Measurements from ENCODE around the gene ZYX. TPM values are rescaled to one million over a fixed set of nuclear protein-coding genes. Genes with fewer than 3 reads are reported as not detected.
"Not testable (repeated sequence)": the region's sequence is repeated elsewhere in the genome, so short reads cannot be mapped to it uniquely, and the experiment has no call there.

Gene ZYX
- total RNA-seq, 3 donors from 2014 or later: 49.0 to 203 (median 109) TPM

DNA sequence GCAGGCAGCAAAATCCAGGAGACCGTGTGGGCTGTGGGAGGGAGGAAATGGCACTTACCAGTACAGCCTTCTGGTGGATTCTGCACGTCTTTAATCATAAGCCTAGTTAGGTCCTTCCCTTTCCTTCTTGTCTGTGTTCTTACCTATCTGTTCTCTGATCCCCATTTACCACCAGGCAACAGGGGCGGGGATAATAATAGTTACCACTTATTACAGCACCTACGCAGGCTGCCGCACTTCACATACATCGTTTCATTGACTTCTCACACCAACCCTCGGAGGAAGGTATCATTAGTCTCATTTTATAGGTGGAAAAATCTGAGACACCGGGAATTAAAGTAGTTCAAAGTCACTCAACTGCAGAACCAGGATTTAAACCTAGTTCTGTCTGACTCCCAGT lies 32.0 kb downstream of the ZYX start:
- Histone ChIP-seq H3K9me3 (no peaks in the 10 kb centered on the region), H3K36me3 (ENCODE audit: low read depth) (no peaks in the 10 kb centered on the region), H3K4me1 (ENCODE audit: low read depth) (peaks cover 10% of the 10 kb centered on the region), H3K4me3 (no peak overlapping the region)
- intact Hi-C loops (cut with DNase I, micrococcal nuclease): no loop called here
- DNase-seq: no peak
- no peak for ATAC-seq
- TF ChIP-seq, protein P1, sequence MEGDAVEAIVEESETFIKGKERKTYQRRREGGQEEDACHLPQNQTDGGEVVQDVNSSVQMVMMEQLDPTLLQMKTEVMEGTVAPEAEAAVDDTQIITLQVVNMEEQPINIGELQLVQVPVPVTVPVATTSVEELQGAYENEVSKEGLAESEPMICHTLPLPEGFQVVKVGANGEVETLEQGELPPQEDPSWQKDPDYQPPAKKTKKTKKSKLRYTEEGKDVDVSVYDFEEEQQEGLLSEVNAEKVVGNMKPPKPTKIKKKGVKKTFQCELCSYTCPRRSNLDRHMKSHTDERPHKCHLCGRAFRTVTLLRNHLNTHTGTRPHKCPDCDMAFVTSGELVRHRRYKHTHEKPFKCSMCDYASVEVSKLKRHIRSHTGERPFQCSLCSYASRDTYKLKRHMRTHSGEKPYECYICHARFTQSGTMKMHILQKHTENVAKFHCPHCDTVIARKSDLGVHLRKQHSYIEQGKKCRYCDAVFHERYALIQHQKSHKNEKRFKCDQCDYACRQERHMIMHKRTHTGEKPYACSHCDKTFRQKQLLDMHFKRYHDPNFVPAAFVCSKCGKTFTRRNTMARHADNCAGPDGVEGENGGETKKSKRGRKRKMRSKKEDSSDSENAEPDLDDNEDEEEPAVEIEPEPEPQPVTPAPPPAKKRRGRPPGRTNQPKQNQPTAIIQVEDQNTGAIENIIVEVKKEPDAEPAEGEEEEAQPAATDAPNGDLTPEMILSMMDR (IDR thresholded peaks at IDR 0.05): no peak

DNA sequence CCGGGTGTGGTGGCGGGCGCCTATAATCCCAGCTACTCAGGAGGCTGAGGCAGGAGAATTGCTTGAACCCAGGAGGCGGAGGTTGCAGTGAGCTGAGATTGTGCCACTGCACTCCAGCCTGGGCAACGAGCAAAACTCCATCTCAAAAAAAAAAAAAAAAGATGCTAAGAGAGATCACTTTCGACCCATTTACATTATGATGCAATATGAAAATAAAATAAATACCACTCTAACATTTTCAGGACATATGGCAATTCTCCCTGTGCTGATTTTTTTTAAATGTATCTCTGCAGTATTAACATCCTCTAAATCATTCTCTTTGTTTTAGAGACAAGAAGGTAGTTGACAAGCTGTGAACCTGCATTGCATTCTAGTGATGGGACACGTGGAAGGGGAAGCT lies 34.1 kb downstream of the ZYX start:
- intact Hi-C loops (cut with DNase I, micrococcal nuclease): loop anchor here in 1 of 2 donors (5.0 kb wide), 1 partner anchor 173 kb away; no protein-coding TSS in a partner anchor
- not testable (repeated sequence) for ATAC-seq; DNase-seq; H3K4me1 ChIP-seq (ENCODE audit: low read depth); H3K9me3 ChIP-seq; H3K4me3 ChIP-seq; H3K36me3 ChIP-seq (ENCODE audit: low read depth)

DNA sequence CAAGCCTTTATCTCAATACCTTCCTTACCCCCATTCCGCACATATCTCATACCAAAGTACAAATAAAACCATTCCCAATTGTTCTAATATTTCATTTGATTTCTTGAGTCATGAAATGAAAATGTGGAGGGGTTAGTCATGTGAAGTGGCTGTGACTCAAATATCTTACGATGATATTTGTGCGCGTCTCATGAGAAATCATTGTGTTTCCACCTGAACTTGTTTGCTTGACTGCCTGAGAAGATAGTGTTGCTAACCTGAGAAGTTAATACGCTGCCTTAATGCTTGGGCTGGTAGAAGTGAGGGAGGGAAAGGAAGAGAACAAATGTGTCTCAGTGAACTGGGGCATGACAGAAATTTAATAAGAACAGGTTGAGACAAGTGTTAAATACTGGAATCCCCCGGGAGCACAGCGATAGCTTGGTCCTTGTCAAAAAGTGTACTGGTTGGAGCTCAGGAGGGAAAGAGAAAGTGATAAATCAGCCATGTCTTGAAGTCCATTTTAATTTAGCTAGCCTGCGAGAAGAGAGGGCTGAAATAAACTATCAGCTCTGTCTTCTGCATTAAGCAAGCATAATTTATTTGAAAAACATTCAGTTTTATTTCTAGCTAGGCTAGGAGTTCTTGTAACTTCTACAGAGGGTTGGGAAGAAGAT lies 34.7 kb downstream of the ZYX start:
- H3K4me3 ChIP-seq: no peak overlapping the region
- no peak for ATAC-seq
- H3K9me3 ChIP-seq: no peaks in the 10 kb centered on the region
- intact Hi-C loops (cut with DNase I, micrococcal nuclease): loop anchor here in 1 of 2 donors (5.0 kb wide), 1 partner anchor 174 kb away; no protein-coding TSS in a partner anchor
- DNase-seq: no peak
- no peaks in the 10 kb centered on the region for H3K36me3 ChIP-seq (ENCODE audit: low read depth)
- TF ChIP-seq, protein P1 (IDR thresholded peaks at IDR 0.05): no peak
- H3K4me1 ChIP-seq (ENCODE audit: low read depth): no peaks in the 10 kb centered on the region

DNA sequence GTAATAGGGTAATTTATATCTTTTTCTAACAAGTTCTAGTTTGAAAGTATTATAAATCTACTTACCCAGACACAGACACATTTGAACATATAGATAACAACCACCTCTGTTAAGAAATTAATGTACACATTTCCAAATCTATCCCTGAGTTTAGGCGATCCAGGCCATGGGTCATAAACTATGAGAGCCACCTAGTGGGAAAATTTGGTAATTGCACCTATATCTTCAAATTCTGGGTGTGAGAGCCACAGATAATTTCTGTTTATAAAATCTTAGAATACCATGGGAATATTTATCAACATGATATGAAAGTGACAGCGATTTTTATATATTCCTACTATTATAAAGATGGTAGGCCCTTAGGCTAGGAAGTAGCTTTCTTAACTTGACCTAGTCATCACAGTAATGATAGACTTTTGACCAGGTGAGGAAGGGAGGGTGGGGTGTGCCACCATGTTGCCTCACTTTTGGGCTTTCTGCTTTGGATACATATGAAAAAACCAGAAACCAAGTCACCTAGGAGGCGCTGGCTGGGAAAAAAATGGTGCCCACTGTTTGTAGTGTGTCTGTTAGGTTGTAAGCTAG lies 35.5 kb downstream of the ZYX start:
- Histone ChIP-seq H3K4me3 (no peak overlapping the region), H3K4me1 (ENCODE audit: low read depth) (no peaks in the 10 kb centered on the region), H3K36me3 (ENCODE audit: low read depth) (no peaks in the 10 kb centered on the region), H3K9me3 (no peaks in the 10 kb centered on the region)
- DNase-seq (peak in 1 of 3 donors; percentile 56), ATAC-seq (peak; percentile 67)
- TF ChIP-seq, protein P1 (IDR thresholded peaks at IDR 0.05): peak; percentile 49
- intact Hi-C loops (cut with DNase I, micrococcal nuclease): loop anchor here in 1 of 2 donors (5.0 kb wide), 1 partner anchor 174 kb away; no protein-coding TSS in a partner anchor

DNA sequence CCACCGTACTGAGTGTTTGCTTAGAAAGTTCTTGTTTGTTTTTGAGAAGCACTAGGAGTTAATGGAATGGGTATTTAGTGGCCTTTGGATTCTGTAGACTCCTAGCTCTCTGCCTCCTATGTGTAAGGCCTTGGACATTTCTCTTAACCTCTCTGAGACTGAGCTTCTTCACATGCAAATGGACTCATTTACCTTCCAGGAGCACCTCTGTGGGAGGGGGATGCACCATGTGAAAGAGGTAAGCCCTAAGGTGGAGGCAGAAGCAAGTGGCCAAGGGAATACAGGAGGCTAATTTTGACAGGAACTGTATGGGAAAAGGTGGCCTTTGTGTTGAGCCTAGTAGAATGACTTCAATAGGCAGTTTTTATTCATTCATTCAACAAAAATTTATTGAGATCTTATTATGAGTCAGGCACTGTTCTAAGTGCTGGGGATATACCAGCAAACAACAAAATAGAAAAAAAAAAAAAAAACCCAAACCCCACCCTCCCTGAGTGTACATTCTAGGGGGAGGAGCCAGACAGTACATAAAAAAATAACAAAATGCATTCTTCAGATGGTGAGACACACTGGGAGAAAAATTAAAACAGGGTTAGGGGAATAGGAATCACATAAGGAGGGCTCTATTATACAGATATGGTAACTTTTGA lies 36.7 kb downstream of the ZYX start:
- no peaks in the 10 kb centered on the region for H3K4me1 ChIP-seq (ENCODE audit: low read depth)
- TF ChIP-seq, protein P1 (IDR thresholded peaks at IDR 0.05): no peak
- no peaks in the 10 kb centered on the region for H3K9me3 ChIP-seq
- H3K36me3 ChIP-seq (ENCODE audit: low read depth): no peaks in the 10 kb centered on the region
- no peak overlapping the region for H3K4me3 ChIP-seq
- no peak for ATAC-seq
- intact Hi-C loops (cut with DNase I, micrococcal nuclease): loop anchor here in 1 of 2 donors (5.0 kb wide), 1 partner anchor 176 kb away; no protein-coding TSS in a partner anchor
- no peak for DNase-seq
